Subcutaneous abdominal adipose tissue (tissue), 5 donors: ENCODE data around the gene GNAZ.

Experiments
- H3K27ac ChIP-seq: one replicate; pipeline ENCODE4 v1.7.0; 2013; ENCODE audit warnings: low read depth, mild to moderate bottlenecking, inconsistent platforms, low read length, moderate library complexity
- H3K27me3 ChIP-seq, 5 donors: one replicate each; pipeline ENCODE4 v1.7.0; 2013; ENCODE audit warnings: low read length in 5 of 5, inconsistent platforms in 1 of 5; ENCODE audit not compliant: control insufficient read depth in 5 of 5, insufficient read depth in 4 of 5
- H3K36me3 ChIP-seq, 5 donors: one replicate each; pipeline ENCODE4 v1.7.0; 2013; ENCODE audit warnings: low read length in 5 of 5; ENCODE audit not compliant: control insufficient read depth in 5 of 5, insufficient read depth in 5 of 5
- H3K4me1 ChIP-seq, 5 donors: one replicate each; pipeline ENCODE4 v1.7.0; 2013; ENCODE audit warnings: low read length in 5 of 5, mild to moderate bottlenecking in 3 of 5, moderate library complexity in 1 of 5; ENCODE audit not compliant: control insufficient read depth in 5 of 5, insufficient read depth in 5 of 5
- H3K4me3 ChIP-seq, 5 donors: one replicate each; pipeline ENCODE4 v1.7.0; 2013; ENCODE audit warnings: low read length in 5 of 5, low read depth in 1 of 5
- H3K9ac ChIP-seq, 5 donors: one replicate each; pipeline ENCODE4 v1.7.0; 2013; ENCODE audit warnings: low read length in 5 of 5, mild to moderate bottlenecking in 4 of 5, moderate library complexity in 3 of 5
- H3K9me3 ChIP-seq, 5 donors: one replicate each; pipeline ENCODE4 v1.7.0; 2013; ENCODE audit warnings: low read length in 5 of 5; ENCODE audit not compliant: control insufficient read depth in 5 of 5
- donor health status: healthy.
- donor health status: healthy.
- donor health status: healthy.
- donor health status: healthy.
- donor health status: healthy.

Gene GNAZ

DNA sequence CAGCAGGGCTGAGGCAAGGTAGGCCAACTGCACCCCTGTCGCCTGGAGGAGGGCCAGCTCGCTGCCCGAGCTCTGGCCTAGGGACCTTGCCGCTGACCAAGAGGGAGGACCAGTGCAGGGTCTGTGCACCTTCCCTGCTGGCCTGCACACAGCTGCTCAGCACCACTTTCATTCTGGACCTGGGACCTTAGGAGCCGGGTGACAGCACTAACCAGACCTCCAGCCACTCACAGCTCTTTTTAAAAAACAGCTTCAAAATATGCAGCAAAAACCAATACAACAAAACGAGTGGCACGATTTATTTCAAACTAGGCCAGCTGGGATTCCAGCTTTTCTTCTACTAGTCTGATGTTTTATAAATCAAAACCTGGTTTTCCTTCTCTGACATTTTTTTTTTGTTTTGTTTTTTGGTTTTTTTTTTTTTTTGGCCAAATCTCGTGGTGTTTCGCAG lies 53.5 kb downstream of the GNAZ start:
- Histone ChIP-seq H3K27ac (no peak overlapping the region), H3K4me1 (peaks cover 6 to 45% (median 9%) of the 10 kb centered on the region in 5 donors), H3K4me3 (no peak overlapping the region), H3K36me3 (peaks cover 0 to 17% (median 8%) of the 10 kb centered on the region in 5 donors), H3K9me3 (no peaks in the 10 kb centered on the region), H3K9ac (no peak overlapping the region), H3K27me3 (peaks cover 0 to 3% (median 0%) of the 10 kb centered on the region in 5 donors)

- H3K9ac ChIP-seq, result peak overlapping the region in 2 of 5 donors; percentile 4 to 37
- peaks cover 0 to 17% (median 8%) of the 10 kb centered on the region in 5 donors for H3K36me3 ChIP-seq
- H3K27ac ChIP-seq, result no peak overlapping the region
- H3K4me1 ChIP-seq, result peaks cover 6 to 36% (median 8%) of the 10 kb centered on the region in 5 donors
- H3K9me3 ChIP-seq, result no peaks in the 10 kb centered on the region
- peaks cover 0 to 3% (median 0%) of the 10 kb centered on the region in 5 donors for H3K27me3 ChIP-seq
- peak overlapping the region in 3 of 5 donors; percentile 22 to 54 (median 22) for H3K4me3 ChIP-seq
Observed at GRCh38 chr22:23124611-23125511, 54.5 kb downstream of the GNAZ start.

GRCh38 chr22:23125512-23126103 lies 55.3 kb downstream of the GNAZ start:
- peaks cover 0 to 17% (median 8%) of the 10 kb centered on the region in 5 donors for H3K36me3 ChIP-seq
- H3K9ac ChIP-seq, result no peak overlapping the region
- peaks cover 0 to 3% (median 0%) of the 10 kb centered on the region in 5 donors for H3K27me3 ChIP-seq
- peaks cover 5 to 28% (median 6%) of the 10 kb centered on the region in 5 donors for H3K4me1 ChIP-seq
- H3K4me3 ChIP-seq, result no peak overlapping the region
- H3K27ac ChIP-seq, result no peak overlapping the region
- no peaks in the 10 kb centered on the region for H3K9me3 ChIP-seq

GRCh38 chr22:23126165-23127054 lies 56.1 kb downstream of the GNAZ start:
- Histone ChIP-seq H3K9me3 (no peaks in the 10 kb centered on the region), H3K36me3 (peaks cover 0 to 17% (median 8%) of the 10 kb centered on the region in 5 donors), H3K4me1 (peaks cover 5 to 25% (median 6%) of the 10 kb centered on the region in 5 donors), H3K27me3 (peaks cover 0 to 3% (median 0%) of the 10 kb centered on the region in 5 donors), H3K27ac (no peak overlapping the region), H3K9ac (no peak overlapping the region), H3K4me3 (no peak overlapping the region)

DNA sequence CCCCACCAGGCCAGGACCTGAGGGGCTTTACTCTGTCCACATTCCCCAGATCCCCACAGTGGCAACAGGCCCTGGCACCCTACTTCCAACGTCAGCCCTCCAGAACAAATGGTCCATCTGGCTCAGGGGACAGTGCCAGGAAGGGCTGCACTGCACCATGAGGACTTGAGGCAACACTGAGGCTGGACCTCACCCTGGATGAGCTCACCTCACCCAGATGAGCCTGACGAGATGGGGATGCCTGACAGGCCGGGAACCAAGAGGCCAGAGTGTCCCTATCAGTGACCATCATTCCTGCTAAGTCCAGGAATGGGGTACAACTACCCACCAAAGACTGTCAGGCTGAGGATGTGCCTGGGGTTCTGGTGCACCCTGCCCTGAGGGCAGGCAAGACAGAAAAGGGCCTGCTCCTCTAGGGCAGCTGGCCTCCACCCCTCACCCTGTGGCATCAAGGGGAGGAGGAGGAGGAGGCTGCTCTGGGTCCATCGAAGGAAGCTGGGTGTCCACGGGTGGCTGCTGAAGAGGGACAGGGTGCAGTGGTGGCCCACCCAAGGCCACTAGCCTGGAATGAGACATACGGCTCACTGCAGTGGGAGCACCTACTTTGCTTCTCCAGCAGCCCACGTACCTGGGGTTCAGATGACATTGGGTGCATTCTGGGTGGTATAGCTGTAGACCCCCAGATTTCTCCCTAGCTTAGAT lies 56.9 kb downstream of the GNAZ start:
- H3K27me3 ChIP-seq, result peaks cover 0 to under 1% (median 0%) of the 10 kb centered on the region in 5 donors
- H3K36me3 ChIP-seq, result peaks cover 0 to 17% (median 8%) of the 10 kb centered on the region in 5 donors
- no peak overlapping the region for H3K9ac ChIP-seq
- peaks cover 5 to 25% (median 6%) of the 10 kb centered on the region in 5 donors for H3K4me1 ChIP-seq
- H3K27ac ChIP-seq, result no peak overlapping the region
- no peak overlapping the region for H3K4me3 ChIP-seq
- no peaks in the 10 kb centered on the region for H3K9me3 ChIP-seq

- H3K36me3 ChIP-seq, result peaks cover 0 to 17% (median 8%) of the 10 kb centered on the region in 5 donors
Observed at GRCh38 chr22:23127788-23128187, 57.5 kb downstream of the GNAZ start.

GRCh38 chr22:23128269-23129108 lies 58.2 kb downstream of the GNAZ start:
- no peaks in the 10 kb centered on the region for H3K9me3 ChIP-seq
- no peak overlapping the region for H3K27ac ChIP-seq
- H3K4me3 ChIP-seq, result no peak overlapping the region
- peaks cover 5 to 25% (median 6%) of the 10 kb centered on the region in 5 donors for H3K4me1 ChIP-seq
- H3K9ac ChIP-seq, result no peak overlapping the region
- peaks cover 0 to 15% (median 3%) of the 10 kb centered on the region in 5 donors for H3K36me3 ChIP-seq
- no peaks in the 10 kb centered on the region for H3K27me3 ChIP-seq

More at GRCh38 chr22:23127788-23128187, 57.5 kb downstream of the GNAZ start:
- peaks cover 5 to 25% (median 6%) of the 10 kb centered on the region in 5 donors for H3K4me1 ChIP-seq
- H3K4me3 ChIP-seq, result no peak overlapping the region
- H3K9me3 ChIP-seq, result no peaks in the 10 kb centered on the region
- no peaks in the 10 kb centered on the region for H3K27me3 ChIP-seq
- H3K9ac ChIP-seq, result no peak overlapping the region
- H3K27ac ChIP-seq, result no peak overlapping the region

- H3K9me3 ChIP-seq, result no peaks in the 10 kb centered on the region
- H3K4me1 ChIP-seq, result peaks cover 5 to 25% (median 6%) of the 10 kb centered on the region in 5 donors
- no peaks in the 10 kb centered on the region for H3K27me3 ChIP-seq
- no peak overlapping the region for H3K4me3 ChIP-seq
- H3K9ac ChIP-seq, result no peak overlapping the region
- H3K27ac ChIP-seq, result no peak overlapping the region
- H3K36me3 ChIP-seq, result peaks cover 0 to 12% (median 0%) of the 10 kb centered on the region in 5 donors
Observed at GRCh38 chr22:23129149-23129548, 58.8 kb downstream of the GNAZ start.
